GM12801 (cell line): ENCODE data around the gene PTPN2.

Source experiments
- CTCF ChIP-seq: IDR thresholded peaks from one replicate; pipeline ENCODE4 v1.5.1; 2011; ENCODE audit warnings: control low read depth; ENCODE audit not compliant: insufficient read length; ENCODE audit errors: extremely low read depth

PTPN2 gene

GRCh38 chr18:12811191-12811950, 72.7 kb downstream of the PTPN2 start:
- TF ChIP-seq CTCF, result no peak

- TF ChIP-seq CTCF, result no peak
Observed at GRCh38 chr18:12803069-12803936, 80.7 kb downstream of the PTPN2 start.

GRCh38 chr18:12802538-12802937, 81.5 kb downstream of the PTPN2 start:
- no peak for TF ChIP-seq CTCF

- TF ChIP-seq CTCF, result no peak
Observed at GRCh38 chr18:12796448-12796847, 87.6 kb downstream of the PTPN2 start.

GRCh38 chr18:12791610-12792009, 92.4 kb downstream of the PTPN2 start:
- no peak for TF ChIP-seq CTCF

GRCh38 chr18:12786669-12787068, 97.4 kb downstream of the PTPN2 start:
- no peak for TF ChIP-seq CTCF

GRCh38 chr18:12783524-12783923, 100.5 kb downstream of the PTPN2 start:
- no peak for TF ChIP-seq CTCF
